GM12891 (cell line): ENCODE measurements around the gene ATPAF2.

Source experiments
- PAX5 ChIP-seq: IDR thresholded peaks from 2 replicates; pipeline ENCODE4 v1.6.1; 2011; ENCODE audit warnings: low read length, moderate library complexity, mild to moderate bottlenecking; ENCODE audit not compliant: insufficient read depth, severe bottlenecking
- POLR2A ChIP-seq: IDR thresholded peaks from 2 replicates; pipeline ENCODE4 v1.6.1; 2011; ENCODE audit warnings: low read depth, low read length, control low read depth
- POLR2AphosphoS5 ChIP-seq: IDR thresholded peaks from 2 replicates; pipeline ENCODE4 v1.6.1; 2011; ENCODE audit warnings: low read depth, low read length, control low read depth
- POU2F2 ChIP-seq: IDR thresholded peaks from 2 replicates; pipeline ENCODE4 v1.6.1; 2011; ENCODE audit warnings: low read depth, mild to moderate bottlenecking, control low read depth, low read length, moderate library complexity
- SPI1 ChIP-seq: IDR thresholded peaks from 2 replicates; pipeline ENCODE4 v1.6.1; 2011; ENCODE audit warnings: low read depth, low read length, control low read depth
- TAF1 ChIP-seq: IDR thresholded peaks from 2 replicates; pipeline ENCODE4 v1.6.1; 2011; ENCODE audit warnings: low read depth, low read length, control low read depth

- no peak for TF ChIP-seq POLR2AphosphoS5
- TF ChIP-seq POLR2A = no peak
- no peak for TF ChIP-seq TAF1
- no peak for TF ChIP-seq SPI1
- TF ChIP-seq PAX5 = no peak
- no peak for TF ChIP-seq POU2F2
These were observed 9.9 kb downstream of the ATPAF2 start for GRCh38 chr17:18028952-18029540.
